Activated T-cell treated with anti-CD3 and anti-CD28 coated beads, Interleukin-2, amount 50 U/mL, for 24 hours (primary cell): Measurements from ENCODE around the gene DUSP7.

Source experiments
- DNase-seq: peaks from one replicate; pipeline ENCODE4 v3.0.0-alpha.2; 2020
- H3K27ac Mint-ChIP-seq: 2 replicates; pipeline ENCODE4 v1.8.0; 2020; ENCODE audit warnings: mild to moderate bottlenecking, mixed read lengths
- H3K27me3 Mint-ChIP-seq: 2 replicates; pipeline ENCODE4 v1.8.0; 2020; ENCODE audit warnings: mixed read lengths
- H3K36me3 Mint-ChIP-seq: 2 replicates; pipeline ENCODE4 v1.8.0; 2020; ENCODE audit warnings: low read depth, mixed read lengths
- H3K4me1 Mint-ChIP-seq: 2 replicates; pipeline ENCODE4 v1.8.0; 2020; ENCODE audit warnings: low read depth, mixed read lengths
- H3K4me3 Mint-ChIP-seq: 2 replicates; pipeline ENCODE4 v1.8.0; 2020; ENCODE audit warnings: mild to moderate bottlenecking, moderate library complexity, mixed read lengths
- H3K9me3 Mint-ChIP-seq: 2 replicates; pipeline ENCODE4 v1.8.0; 2020; ENCODE audit warnings: mixed read lengths

DUSP7 gene

GRCh38 chr3:52010431-52010830 lies 45.9 kb downstream of the DUSP7 start:
- DNase-seq: no peak
- no peak overlapping the region for H3K4me3 Mint-ChIP-seq
- H3K4me1 Mint-ChIP-seq: peaks cover 8% of the 10 kb centered on the region
- H3K9me3 Mint-ChIP-seq: no peaks in the 10 kb centered on the region
- no peak overlapping the region for H3K27ac Mint-ChIP-seq
- no peaks in the 10 kb centered on the region for H3K36me3 Mint-ChIP-seq
- H3K27me3 Mint-ChIP-seq: no peaks in the 10 kb centered on the region

- no peaks in the 10 kb centered on the region for H3K36me3 Mint-ChIP-seq
- H3K4me1 Mint-ChIP-seq: peaks cover 8% of the 10 kb centered on the region
- no peak overlapping the region for H3K27ac Mint-ChIP-seq
- H3K9me3 Mint-ChIP-seq: no peaks in the 10 kb centered on the region
- DNase-seq: no peak
- H3K4me3 Mint-ChIP-seq: no peak overlapping the region
- no peaks in the 10 kb centered on the region for H3K27me3 Mint-ChIP-seq
Observed at GRCh38 chr3:52007291-52007690, 49.1 kb downstream of the DUSP7 start.

DNA sequence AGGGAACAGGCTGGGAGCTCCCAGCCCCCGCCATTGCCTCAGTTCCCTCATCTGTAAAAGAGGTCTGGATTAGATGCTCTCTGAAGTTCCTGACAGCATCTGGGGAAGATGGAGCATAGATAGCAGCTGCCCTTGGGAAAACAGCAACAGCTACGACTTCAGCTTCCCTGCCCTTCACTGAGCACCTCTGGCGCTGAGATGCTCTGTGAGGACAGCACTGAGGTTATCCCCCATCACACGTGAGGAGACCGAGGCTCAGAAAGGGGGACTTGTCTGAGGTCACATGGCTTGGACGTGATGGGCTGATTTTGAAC lies 49.6 kb downstream of the DUSP7 start:
- H3K36me3 Mint-ChIP-seq: no peaks in the 10 kb centered on the region
- peaks cover 9% of the 10 kb centered on the region for H3K4me1 Mint-ChIP-seq
- no peak overlapping the region for H3K27ac Mint-ChIP-seq
- H3K9me3 Mint-ChIP-seq: no peaks in the 10 kb centered on the region
- no peaks in the 10 kb centered on the region for H3K27me3 Mint-ChIP-seq
- no peak overlapping the region for H3K4me3 Mint-ChIP-seq
- DNase-seq: no peak

DNA sequence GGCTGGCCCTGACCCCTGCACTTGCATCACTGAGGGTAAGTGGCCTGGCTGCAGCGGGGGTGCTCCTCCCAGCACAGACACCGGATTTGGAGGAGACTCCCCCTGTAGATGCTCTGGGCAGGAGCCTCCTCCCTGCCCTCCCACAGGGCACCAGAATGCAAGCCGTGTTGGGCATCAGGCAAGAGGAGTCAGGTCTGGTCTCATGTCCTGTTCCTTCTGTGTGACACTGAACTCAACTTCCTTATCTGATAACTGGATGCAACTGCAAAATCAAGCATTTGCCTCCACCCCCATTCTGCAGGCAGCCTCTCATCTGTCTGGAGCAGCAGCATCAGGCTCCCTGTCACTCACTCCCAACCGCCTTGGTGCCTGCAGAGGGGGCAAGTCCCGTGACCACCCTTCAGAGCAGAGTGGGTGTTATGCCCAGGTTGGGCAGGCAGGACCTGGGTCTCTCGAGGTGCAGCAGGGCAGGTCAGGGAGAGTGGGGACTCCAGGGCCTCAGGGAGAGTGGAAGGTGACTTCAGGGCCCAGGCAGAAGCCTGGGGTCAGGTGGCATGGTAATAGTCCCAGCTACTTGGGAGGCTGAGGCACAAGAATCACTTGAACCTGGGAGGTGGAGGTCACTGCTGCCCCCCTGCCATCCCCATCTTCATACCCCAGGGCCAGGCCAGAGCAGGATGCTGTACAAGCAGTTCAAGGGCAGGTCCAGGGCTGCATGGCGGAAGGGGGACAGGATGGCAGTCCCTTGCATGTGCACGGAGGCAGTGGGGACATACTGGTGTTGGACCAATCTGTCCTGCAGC lies 50.2 kb downstream of the DUSP7 start:
- no peaks in the 10 kb centered on the region for H3K27me3 Mint-ChIP-seq
- no peak for DNase-seq
- H3K27ac Mint-ChIP-seq: no peak overlapping the region
- no peak overlapping the region for H3K4me3 Mint-ChIP-seq
- H3K9me3 Mint-ChIP-seq: no peaks in the 10 kb centered on the region
- no peaks in the 10 kb centered on the region for H3K36me3 Mint-ChIP-seq
- peaks cover 15% of the 10 kb centered on the region for H3K4me1 Mint-ChIP-seq

- no peak for DNase-seq
- Mint-ChIP-seq H3K4me1 (peaks cover 15% of the 10 kb centered on the region), H3K27me3 (no peaks in the 10 kb centered on the region), H3K4me3 (no peak overlapping the region), H3K27ac (no peak overlapping the region), H3K36me3 (no peaks in the 10 kb centered on the region), H3K9me3 (no peaks in the 10 kb centered on the region)
Observed at GRCh38 chr3:52005571-52005986, 50.8 kb downstream of the DUSP7 start.

DNA sequence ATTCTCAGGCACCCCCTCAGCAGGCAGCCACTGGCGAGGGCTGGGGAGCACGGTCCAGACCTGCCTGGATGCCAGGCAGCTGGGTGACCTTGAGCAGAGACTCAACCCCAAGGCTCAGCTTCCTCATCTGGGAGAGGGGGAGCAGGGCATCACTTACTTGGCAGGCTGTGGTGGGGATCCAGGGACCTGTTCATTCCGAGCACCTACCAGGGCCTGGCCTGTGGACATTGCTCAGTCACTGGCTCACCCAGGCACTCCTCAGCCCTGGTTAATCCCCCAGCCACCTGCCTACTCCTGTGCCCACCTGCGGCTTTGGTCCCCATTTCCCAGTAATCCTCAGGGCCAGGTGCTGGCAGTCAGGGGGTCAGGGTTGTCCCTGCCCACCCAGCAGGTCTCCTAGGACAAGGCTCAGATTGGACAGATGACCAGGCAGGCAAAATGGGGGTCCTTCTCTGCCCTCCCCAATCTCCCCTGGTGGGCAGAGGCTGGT lies 51.4 kb downstream of the DUSP7 start:
- H3K27ac Mint-ChIP-seq: no peak overlapping the region
- H3K4me1 Mint-ChIP-seq: peaks cover 15% of the 10 kb centered on the region
- no peaks in the 10 kb centered on the region for H3K9me3 Mint-ChIP-seq
- DNase-seq: no peak
- no peaks in the 10 kb centered on the region for H3K27me3 Mint-ChIP-seq
- no peaks in the 10 kb centered on the region for H3K36me3 Mint-ChIP-seq
- H3K4me3 Mint-ChIP-seq: no peak overlapping the region

- Mint-ChIP-seq H3K4me3 (no peak overlapping the region), H3K27ac (no peak overlapping the region), H3K4me1 (peaks cover 15% of the 10 kb centered on the region), H3K36me3 (no peaks in the 10 kb centered on the region), H3K27me3 (no peaks in the 10 kb centered on the region), H3K9me3 (no peaks in the 10 kb centered on the region)
- no peak for DNase-seq
Observed at GRCh38 chr3:52004163-52004787, 52.1 kb downstream of the DUSP7 start.

GRCh38 chr3:52002748-52003147 lies 53.6 kb downstream of the DUSP7 start:
- Mint-ChIP-seq H3K9me3 (no peaks in the 10 kb centered on the region), H3K27me3 (no peaks in the 10 kb centered on the region), H3K27ac (no peak overlapping the region), H3K36me3 (no peaks in the 10 kb centered on the region), H3K4me3 (no peak overlapping the region), H3K4me1 (peaks cover 15% of the 10 kb centered on the region)
- no peak for DNase-seq

GRCh38 chr3:52001443-52001974 lies 54.9 kb downstream of the DUSP7 start:
- Mint-ChIP-seq H3K9me3 (no peaks in the 10 kb centered on the region), H3K36me3 (no peaks in the 10 kb centered on the region), H3K27ac (no peak overlapping the region), H3K27me3 (no peaks in the 10 kb centered on the region), H3K4me3 (no peak overlapping the region), H3K4me1 (peaks cover 15% of the 10 kb centered on the region)
- DNase-seq: peak; percentile 90

DNA sequence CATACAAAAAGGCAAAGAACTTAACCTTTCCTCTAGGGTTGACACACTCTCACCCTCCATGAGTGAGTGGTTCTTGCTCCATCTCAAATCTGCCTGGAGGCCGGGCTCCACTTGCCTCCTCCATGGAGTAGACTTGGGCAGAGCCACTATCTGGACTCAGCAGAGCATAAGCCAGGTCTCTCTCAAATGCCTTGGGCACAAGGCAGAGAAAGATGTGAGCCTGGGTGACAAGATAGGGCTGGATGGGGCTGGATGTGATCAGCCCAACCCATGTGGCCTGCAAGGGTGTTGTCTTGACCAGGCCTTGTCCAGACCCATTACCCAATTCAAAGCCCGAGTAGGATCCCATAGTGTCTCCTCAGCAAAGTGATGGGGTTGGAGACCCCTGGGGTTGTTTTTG lies 56.5 kb downstream of the DUSP7 start:
- Mint-ChIP-seq H3K4me1 (peaks cover 8% of the 10 kb centered on the region), H3K27me3 (no peaks in the 10 kb centered on the region), H3K4me3 (no peak overlapping the region), H3K9me3 (no peaks in the 10 kb centered on the region), H3K27ac (no peak overlapping the region), H3K36me3 (peaks cover 10% of the 10 kb centered on the region)
- DNase-seq: no peak
